GM19239 (cell line): ENCODE results near the gene ANKHD1.
A peak's percentile ranks its signal among the peaks of the same experiment; 100 is the strongest.

Experiments used
- DNase-seq: peaks from one replicate; pipeline ENCODE4 v3.0.0; 2011; ENCODE audit warnings: low spot score; ENCODE audit not compliant: insufficient read length
- FAIRE-seq: peaks from 2 replicates; lab custom pipeline; 2011; peaks lifted over from hg19 to GRCh38; lab: Jason Lieb, UNC

Gene ANKHD1

GRCh38 chr5:140367256-140368013, 34.2 kb upstream of the ANKHD1 start:
- FAIRE-seq (no peak), DNase-seq (no peak)

GRCh38 chr5:140371356-140372151, 30.1 kb upstream of the ANKHD1 start:
- DNase-seq (no peak), FAIRE-seq (no peak)

GRCh38 chr5:140372971-140373487, 28.6 kb upstream of the ANKHD1 start:
- DNase-seq (no peak), FAIRE-seq (peak; percentile 84)

GRCh38 chr5:140381351-140381750, 20.3 kb upstream of the ANKHD1 start:
- FAIRE-seq (no peak), DNase-seq (no peak)

- FAIRE-seq (no peak), DNase-seq (no peak)
These were observed 19.7 kb upstream of the ANKHD1 start for GRCh38 chr5:140381972-140382371.

- DNase-seq (no peak), FAIRE-seq (no peak)
These were observed 18.8 kb upstream of the ANKHD1 start for GRCh38 chr5:140382866-140383265.

- no peak for FAIRE-seq
- no peak for DNase-seq
These were observed 18.3 kb upstream of the ANKHD1 start for GRCh38 chr5:140383300-140383699.

GRCh38 chr5:140388052-140388451, 13.6 kb upstream of the ANKHD1 start:
- FAIRE-seq (no peak), DNase-seq (no peak)

GRCh38 chr5:140391312-140391711, 10.3 kb upstream of the ANKHD1 start:
- DNase-seq, result no peak
- no peak for FAIRE-seq

GRCh38 chr5:140391732-140392131, 9.9 kb upstream of the ANKHD1 start:
- DNase-seq (no peak), FAIRE-seq (peak; percentile 31)

- no peak for FAIRE-seq
- DNase-seq, result no peak
These were observed 7.9 kb upstream of the ANKHD1 start for GRCh38 chr5:140393738-140394137.

GRCh38 chr5:140398379-140398811, 3.2 kb upstream of the ANKHD1 start:
- DNase-seq (no peak), FAIRE-seq (no peak)

- DNase-seq, result no peak
- peak; percentile 90 for FAIRE-seq
These were observed 1.5 kb upstream of the ANKHD1 start for GRCh38 chr5:140399979-140400729.

- DNase-seq, result peak; percentile 74
- FAIRE-seq, result no peak
These were observed 787 bp upstream of the ANKHD1 start for GRCh38 chr5:140400730-140401361.

GRCh38 chr5:140402258-140403074, 833 bp downstream of the ANKHD1 start:
- FAIRE-seq (peak; percentile 62), DNase-seq (no peak)

GRCh38 chr5:140403613-140404012, 2.0 kb downstream of the ANKHD1 start:
- FAIRE-seq (no peak), DNase-seq (no peak)

GRCh38 chr5:140408750-140409241, 7.2 kb downstream of the ANKHD1 start:
- FAIRE-seq (peak; percentile 14), DNase-seq (no peak)

GRCh38 chr5:140413230-140413629, 11.6 kb downstream of the ANKHD1 start:
- no peak for DNase-seq
- FAIRE-seq, result no peak

- DNase-seq (no peak), FAIRE-seq (no peak)
These were observed 15.6 kb downstream of the ANKHD1 start for GRCh38 chr5:140417235-140417634.
